Endothelial cell of umbilical vein (primary cell): ENCODE measurements around the gene HUNK.

ENCODE experiments used
- EZH2 ChIP-seq: IDR thresholded peaks from 2 replicates; pipeline ENCODE4 v1.6.1; 2012; ENCODE audit warnings: borderline replicate concordance, low read depth, mild to moderate bottlenecking, moderate library complexity, low read length, inconsistent platforms; ENCODE audit not compliant: severe bottlenecking
- FOS ChIP-seq: IDR thresholded peaks from 2 replicates; pipeline ENCODE4 v1.6.1; 2011; ENCODE audit warnings: mild to moderate bottlenecking, low read length, moderate library complexity, borderline replicate concordance; ENCODE audit not compliant: insufficient read depth
- MYC ChIP-seq: IDR thresholded peaks from one replicate; pipeline ENCODE4 v1.6.1; 2011; ENCODE audit warnings: mild to moderate bottlenecking, low read depth, low read length
- POLR2A ChIP-seq: IDR thresholded peaks from 2 replicates; pipeline ENCODE4 v1.6.1; 2012; ENCODE audit warnings: low read depth, mild to moderate bottlenecking, control low read depth, low read length
- POLR2AphosphoS5 ChIP-seq: IDR thresholded peaks from 2 replicates; pipeline ENCODE4 v1.6.1; 2012; ENCODE audit warnings: low read depth, mild to moderate bottlenecking, control low read depth, low read length, moderate library complexity; ENCODE audit not compliant: insufficient read depth
- TF ChIP-seq, protein P1 (sequence below), 2 donors: IDR thresholded peaks; 1 replicate in 1 of 2; 2 replicates in 1 of 2; pipeline ENCODE4 v1.5.1; 2011; ENCODE audit warnings: low read length in 2 of 2, mild to moderate bottlenecking in 2 of 2, moderate library complexity in 2 of 2, control low read depth in 1 of 2, inconsistent platforms in 1 of 2, low read depth in 1 of 2; ENCODE audit not compliant: insufficient read depth in 1 of 2; ENCODE audit errors: extremely low read depth in 1 of 2

DNA sequence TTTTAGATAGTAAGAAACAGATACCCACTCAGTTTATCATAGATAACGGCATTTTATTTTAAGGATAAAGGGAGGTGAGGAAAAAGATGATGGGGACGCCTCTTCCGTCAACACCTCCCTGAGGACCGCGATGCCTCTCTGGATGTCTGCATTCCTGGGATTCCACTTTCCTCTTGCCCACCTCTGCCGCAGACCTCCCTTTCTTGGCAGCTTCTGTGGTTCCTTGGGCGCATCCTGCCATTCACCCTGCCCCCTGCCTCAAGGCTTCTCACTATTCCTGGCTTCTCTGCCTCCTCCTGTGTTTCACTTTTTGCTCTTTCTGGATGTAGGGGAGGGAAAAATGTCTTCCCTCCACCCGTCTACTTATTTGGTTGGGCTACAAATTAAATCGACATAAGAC lies 19.9 kb downstream of the HUNK start:
- no peak for TF ChIP-seq POLR2AphosphoS5
- TF ChIP-seq, protein P1, sequence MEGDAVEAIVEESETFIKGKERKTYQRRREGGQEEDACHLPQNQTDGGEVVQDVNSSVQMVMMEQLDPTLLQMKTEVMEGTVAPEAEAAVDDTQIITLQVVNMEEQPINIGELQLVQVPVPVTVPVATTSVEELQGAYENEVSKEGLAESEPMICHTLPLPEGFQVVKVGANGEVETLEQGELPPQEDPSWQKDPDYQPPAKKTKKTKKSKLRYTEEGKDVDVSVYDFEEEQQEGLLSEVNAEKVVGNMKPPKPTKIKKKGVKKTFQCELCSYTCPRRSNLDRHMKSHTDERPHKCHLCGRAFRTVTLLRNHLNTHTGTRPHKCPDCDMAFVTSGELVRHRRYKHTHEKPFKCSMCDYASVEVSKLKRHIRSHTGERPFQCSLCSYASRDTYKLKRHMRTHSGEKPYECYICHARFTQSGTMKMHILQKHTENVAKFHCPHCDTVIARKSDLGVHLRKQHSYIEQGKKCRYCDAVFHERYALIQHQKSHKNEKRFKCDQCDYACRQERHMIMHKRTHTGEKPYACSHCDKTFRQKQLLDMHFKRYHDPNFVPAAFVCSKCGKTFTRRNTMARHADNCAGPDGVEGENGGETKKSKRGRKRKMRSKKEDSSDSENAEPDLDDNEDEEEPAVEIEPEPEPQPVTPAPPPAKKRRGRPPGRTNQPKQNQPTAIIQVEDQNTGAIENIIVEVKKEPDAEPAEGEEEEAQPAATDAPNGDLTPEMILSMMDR (IDR thresholded peaks at IDR 0.05; ENCODE audit: extremely low read depth in 1 of 2, insufficient read depth in 1 of 2, low read depth in 1 of 2, low read length in 2 of 2): no peak
- no peak for TF ChIP-seq POLR2A
- TF ChIP-seq MYC: no peak
- TF ChIP-seq EZH2: no peak
- no peak for TF ChIP-seq FOS
